Heart right ventricle (tissue), 16 donors: Measurements from ENCODE around the gene SARS2. TPM values are rescaled to one million over a fixed set of nuclear protein-coding genes. Genes with fewer than 3 reads are reported as not detected.

Experiments
- ATAC-seq, 8 donors: fragments of 200-7000 bp; cut with Tn5 transposase; one replicate each; pipeline ENCODE4 v1.9.1; 2020; ENCODE audit warnings: mild to moderate bottlenecking in 8 of 8, moderate library complexity in 8 of 8, moderate number of reproducible peaks in 1 of 8
- DNase-seq, 2 donors: peaks; one replicate each; pipeline ENCODE4 v3.0.0-alpha.2; 2020
- H3K27ac ChIP-seq, 10 donors: fragments of 200-600 bp; sonication (generic) in 2 of 10; one replicate each; pipeline versions ENCODE4 v1.5.0 to v1.8.0; 2020 to 2022; ENCODE audit warnings: mild to moderate bottlenecking in 3 of 10
- H3K27me3 ChIP-seq, 7 donors: fragments of 200-600 bp; one replicate each; pipeline ENCODE4 v1.8.0; 2021 to 2022; ENCODE audit warnings: mild to moderate bottlenecking in 2 of 7
- H3K36me3 ChIP-seq, 9 donors: fragments of 200-600 bp; sonication (generic) in 1 of 9; one replicate each; pipeline versions ENCODE4 v1.5.0 to v1.8.0; 2020 to 2022; ENCODE audit warnings: mild to moderate bottlenecking in 2 of 9
- H3K4me1 ChIP-seq, 9 donors: fragments of 200-600 bp; sonication (generic) in 1 of 9; one replicate each; pipeline versions ENCODE4 v1.5.0 to v1.8.0; 2020 to 2022; ENCODE audit warnings: mild to moderate bottlenecking in 4 of 9
- H3K4me3 ChIP-seq, 10 donors: fragments of 200-600 bp; sonication (generic) in 2 of 10; one replicate each; pipeline versions ENCODE4 v1.5.0 to v1.8.0; 2020 to 2022; ENCODE audit warnings: mild to moderate bottlenecking in 7 of 10, moderate library complexity in 2 of 10
- H3K9me3 ChIP-seq, 11 donors: fragments of 200-600 bp in 10 of 11; sonication (generic) in 2 of 11; one replicate each; pipeline versions ENCODE4 v1.5.0 to v1.8.0; 2013 to 2022; ENCODE audit warnings: mild to moderate bottlenecking in 2 of 11, control low read depth in 1 of 11, moderate library complexity in 1 of 11
- CTCF ChIP-seq, 9 donors: fragments of 200-600 bp; sonication (generic) in 2 of 9; IDR thresholded peaks; one replicate each; pipeline versions ENCODE4 v1.5.0 to v1.8.0; 2021 to 2022; ENCODE audit warnings: antibody characterized with exemption in 9 of 9, mild to moderate bottlenecking in 5 of 9, moderate library complexity in 1 of 9
- WGBS, 2 donors: extraction: QIAGEN DNeasy Blood & Tissue Kit; methylation state at CpG; one replicate each; pipeline ENCODE4 v1.1.7; 2013; ENCODE audit warnings: inconsistent platforms in 1 of 2; 5-methylcytosine and 5-hydroxymethylcytosine counted together
- intact Hi-C, 10 donors: fragments of 100-400 bp; cut with DNase I; formaldehyde crosslinking; loops; one replicate each; pipeline versions ENCODE4 v1.11.1 to v1.14.2; 2022
- polyA plus RNA-seq, 2 donors: library from polyadenylated mRNA; stranded (reverse); fragments of 200-250 nt; gene quantifications; one replicate each; pipeline ENCODE4 v1.2.3, GENCODE V29; 2013
- total RNA-seq, 10 donors: library from RNA; stranded (reverse); fragmentation: NEBNext Ultra II Directional in 3 of 10; extraction: Animal tissue kit (Norgen Biotek cat#: 25700) in 3 of 10; gene quantifications; one replicate each; pipeline versions ENCODE4 v1.2.1 to v1.2.4, GENCODE V29; 2021 to 2023
- donor health status: Arrhythmogenic right ventricular cardiomyopathy.
- donor health status: ischemic (EF 13 %, LVEDD 7.1; RV severe dilation, severe dysfunction).
- donor health status: healthy with polysubstance abuse.
- donor health status: DM: no; HTN: yes; CAD: no.
- donor health status: DM: no; HTN: no; CAD: no.
- donor health status: ischemic (EF 25% LVEDD 6.9; RV normal size, moderate dysfunction).
- donor health status: ischemic (EF 25% LVEDD 5.7; RV mildly dilated, moderate dysfunction).
- donor health status: healthy.
- donor health status: DM: yes; HTN: yes; CAD: no.
- donor health status: Ischemic cardiomyopathy.
- donor health status: ischemic (EF 35%, LVEDD 5.7; RV mildly dilated, moderate dysfunction).
- donor health status: nonischemic (EF 11% LVEDD 7.7; RV severe dilation, severe dysfunction).
- donor health status: DM: yes; HTN: yes; CAD: no.
- donor health status: PGD.
- donor health status: ischemic (EF 29% LVEDD 5.4; RV normal size, mild dysfunction).
- donor health status: nonischemic (EF 23%, LVEDD 6.1; RV moderate dilation, normal function).

The SARS2 gene
- total and polyA plus RNA-seq, 12 donors = 10.4 to 51.9 (median 18.9) TPM

GRCh38 chr19:38911388-38912001 lies 19.1 kb downstream of the SARS2 start:
- H3K9me3 ChIP-seq = no peaks in the 10 kb centered on the region
- intact Hi-C loops = no loop called here
- H3K36me3 ChIP-seq = peaks cover 0 to 30% (median 7%) of the 10 kb centered on the region in 9 donors
- no peak overlapping the region for H3K4me3 ChIP-seq
- DNase-seq = no peak
- TF ChIP-seq CTCF (IDR thresholded peaks at IDR 0.05) = no peak
- no peak for ATAC-seq
- H3K27me3 ChIP-seq = peaks cover 0 to 22% (median 14%) of the 10 kb centered on the region in 7 donors
- no peaks in the 10 kb centered on the region for H3K4me1 ChIP-seq
- H3K27ac ChIP-seq = no peak overlapping the region
- WGBS, 2 donors = 52 to 59% methylated on average over 13 to 16 of the region's 16 CpGs

- no peak for DNase-seq
- Histone ChIP-seq H3K4me3 (no peak overlapping the region), H3K9me3 (no peaks in the 10 kb centered on the region), H3K27me3 (peaks cover 0 to 22% (median 14%) of the 10 kb centered on the region in 7 donors), H3K36me3 (peaks cover 0 to 39% (median 14%) of the 10 kb centered on the region in 9 donors), H3K27ac (no peak overlapping the region), H3K4me1 (no peaks in the 10 kb centered on the region)
- no peak for ATAC-seq
- 94 to 95% methylated on average over 12 of the region's 12 CpGs for WGBS, 2 donors
- TF ChIP-seq CTCF (IDR thresholded peaks at IDR 0.05) = no peak
- intact Hi-C loops = no loop called here
Observed at GRCh38 chr19:38910488-38910887, 20.1 kb downstream of the SARS2 start.

- ATAC-seq (no peak), DNase-seq (no peak)
- 74 to 80% methylated on average over 10 of the region's 10 CpGs for WGBS, 2 donors
- H3K9me3 ChIP-seq = no peaks in the 10 kb centered on the region
- intact Hi-C loops = no loop called here
- H3K4me1 ChIP-seq = no peaks in the 10 kb centered on the region
- peaks cover 0 to 22% (median 14%) of the 10 kb centered on the region in 7 donors for H3K27me3 ChIP-seq
- H3K4me3 ChIP-seq = no peak overlapping the region
- H3K36me3 ChIP-seq = peaks cover 0 to 52% (median 20%) of the 10 kb centered on the region in 9 donors
- H3K27ac ChIP-seq = no peak overlapping the region
- no peak for TF ChIP-seq CTCF (IDR thresholded peaks at IDR 0.05)
Observed at GRCh38 chr19:38908911-38909310, 21.7 kb downstream of the SARS2 start.

- WGBS, 2 donors = 94 to 96% methylated on average over 12 of the region's 12 CpGs
- intact Hi-C loops = no loop called here
- ATAC-seq = no peak
- Histone ChIP-seq H3K4me1 (peaks cover 0 to 6% (median 0%) of the 10 kb centered on the region in 9 donors), H3K4me3 (no peak overlapping the region), H3K27me3 (peaks cover 0 to 20% (median 14%) of the 10 kb centered on the region in 7 donors), H3K9me3 (no peaks in the 10 kb centered on the region), H3K36me3 (peaks cover 0 to 56% (median 20%) of the 10 kb centered on the region in 9 donors), H3K27ac (no peak overlapping the region)
- TF ChIP-seq CTCF (IDR thresholded peaks at IDR 0.05) = no peak
- DNase-seq = no peak
Observed at GRCh38 chr19:38907670-38908069, 22.9 kb downstream of the SARS2 start.
